ENCODE results near the gene ANGEL1.

GRCh38 chr14:76828339-76829012, 15.8 kb upstream of the ANGEL1 start:
- no peak for TF ChIP-seq CTCF (conservative IDR thresholded peaks at IDR 0.05; ENCODE audit: low read depth, low read length)
- TF ChIP-seq EZH2 (IDR thresholded peaks at IDR 0.05; ENCODE audit: borderline replicate concordance, low read depth, low read length, poor library complexity, severe bottlenecking): no peak
